HFF-Myc (cell line): ENCODE data around the gene RPTN.

Experiments
- DNase-seq: peaks from one replicate; pipeline ENCODE4 v3.0.0-alpha.2; 2011; ENCODE audit warnings: low read depth; ENCODE audit errors: extremely low read depth
- H3K4me3 ChIP-seq: replicated peaks from 2 replicates; pipeline ENCODE4 v1.5.1; 2011; ENCODE audit warnings: low read depth, mild to moderate bottlenecking, control low read depth, low read length
- TF ChIP-seq, protein P1 (sequence below): IDR thresholded peaks from 2 replicates; pipeline ENCODE4 v1.5.1; 2012; ENCODE audit warnings: mild to moderate bottlenecking, low read depth, low read length, control low read depth; ENCODE audit errors: missing control alignments

RPTN gene

DNA sequence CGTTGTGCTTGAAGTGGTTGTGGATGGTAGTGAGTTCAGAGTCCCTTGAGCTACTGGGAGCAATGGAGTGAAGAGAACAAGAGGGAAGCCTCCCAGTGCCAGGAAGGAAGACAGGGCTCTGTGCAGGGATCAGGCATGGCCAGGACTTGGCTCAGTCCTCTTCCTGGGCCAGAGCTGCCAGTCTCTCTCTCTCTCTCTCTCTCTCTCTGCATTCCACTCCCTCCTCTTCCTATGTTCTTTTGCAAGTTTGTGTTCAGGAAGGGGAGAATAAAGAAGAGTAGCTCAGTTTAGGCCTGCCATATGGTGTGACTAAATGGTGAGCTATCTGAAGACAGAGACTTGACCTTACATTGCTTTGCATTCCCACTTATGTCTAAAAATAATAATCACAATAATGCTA, 20.5 kb upstream of the RPTN start:
- TF ChIP-seq, protein P1, sequence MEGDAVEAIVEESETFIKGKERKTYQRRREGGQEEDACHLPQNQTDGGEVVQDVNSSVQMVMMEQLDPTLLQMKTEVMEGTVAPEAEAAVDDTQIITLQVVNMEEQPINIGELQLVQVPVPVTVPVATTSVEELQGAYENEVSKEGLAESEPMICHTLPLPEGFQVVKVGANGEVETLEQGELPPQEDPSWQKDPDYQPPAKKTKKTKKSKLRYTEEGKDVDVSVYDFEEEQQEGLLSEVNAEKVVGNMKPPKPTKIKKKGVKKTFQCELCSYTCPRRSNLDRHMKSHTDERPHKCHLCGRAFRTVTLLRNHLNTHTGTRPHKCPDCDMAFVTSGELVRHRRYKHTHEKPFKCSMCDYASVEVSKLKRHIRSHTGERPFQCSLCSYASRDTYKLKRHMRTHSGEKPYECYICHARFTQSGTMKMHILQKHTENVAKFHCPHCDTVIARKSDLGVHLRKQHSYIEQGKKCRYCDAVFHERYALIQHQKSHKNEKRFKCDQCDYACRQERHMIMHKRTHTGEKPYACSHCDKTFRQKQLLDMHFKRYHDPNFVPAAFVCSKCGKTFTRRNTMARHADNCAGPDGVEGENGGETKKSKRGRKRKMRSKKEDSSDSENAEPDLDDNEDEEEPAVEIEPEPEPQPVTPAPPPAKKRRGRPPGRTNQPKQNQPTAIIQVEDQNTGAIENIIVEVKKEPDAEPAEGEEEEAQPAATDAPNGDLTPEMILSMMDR = no peak

DNA sequence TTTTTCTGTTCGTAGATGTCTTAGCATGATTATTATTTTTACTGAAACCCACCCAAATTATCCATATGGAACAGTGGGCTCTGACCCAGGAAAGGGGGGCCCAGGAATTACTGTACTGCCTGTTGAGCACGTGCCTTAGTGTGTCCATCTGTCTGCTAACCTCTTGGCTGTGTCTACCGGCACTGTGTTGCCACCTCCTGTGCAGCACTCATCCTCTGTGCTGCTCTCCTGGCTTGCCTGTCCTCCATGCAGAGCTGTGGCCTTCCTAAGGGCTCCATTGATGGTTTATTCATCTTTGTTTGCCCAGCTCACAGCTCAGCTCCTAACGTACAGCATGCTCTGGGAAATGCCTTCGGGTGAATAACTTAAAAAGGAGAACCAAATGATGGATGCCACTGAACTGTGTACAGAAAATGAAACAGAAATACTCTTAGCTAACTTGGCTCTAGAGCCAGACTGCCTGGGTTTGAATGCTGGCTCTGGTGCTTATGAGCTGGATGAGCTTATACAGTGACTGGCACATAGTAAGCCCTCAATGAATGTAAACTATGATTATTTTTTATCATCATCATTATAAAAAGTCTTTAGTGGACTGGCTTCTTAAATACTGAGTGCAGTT, 11.4 kb upstream of the RPTN start:
- no peak overlapping the region for H3K4me3 ChIP-seq
- TF ChIP-seq, protein P1 = no peak
- no peak for DNase-seq

More for the DNA sequence above, 20.5 kb upstream of the RPTN start:
- H3K4me3 ChIP-seq = no peak overlapping the region
- DNase-seq = no peak

DNA sequence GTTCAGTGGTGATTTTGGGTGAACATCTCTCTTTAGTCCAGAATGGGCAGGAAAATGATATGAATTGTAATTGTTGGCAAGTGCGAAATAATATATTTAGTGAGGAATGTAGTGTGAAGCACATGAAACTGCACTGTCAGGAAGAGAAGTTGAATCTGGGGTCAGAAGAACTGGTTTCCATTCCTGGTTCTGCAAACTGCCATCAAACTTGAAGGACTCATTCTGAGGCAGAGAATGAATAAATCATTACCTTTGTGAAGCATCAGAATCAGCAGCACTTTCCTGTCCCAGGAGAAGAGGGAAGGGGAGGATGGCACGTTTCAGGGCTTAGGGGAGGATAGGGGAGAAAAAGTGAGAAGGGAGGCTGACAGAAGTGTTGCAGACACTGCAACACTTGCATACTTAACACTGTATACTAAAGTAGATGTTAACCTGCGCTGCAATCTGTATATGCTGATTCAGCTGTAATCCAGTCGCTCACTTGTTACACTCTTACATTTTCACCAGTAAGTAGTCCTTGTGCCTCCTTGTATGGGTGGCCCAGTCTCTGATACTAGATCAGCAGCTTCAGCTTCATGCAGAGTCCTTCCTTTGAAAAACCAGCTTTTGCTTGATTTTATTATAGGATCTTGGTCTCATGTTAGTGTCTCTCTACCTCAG, 10.5 kb upstream of the RPTN start:
- TF ChIP-seq, protein P1 = no peak
- no peak for DNase-seq
- no peak overlapping the region for H3K4me3 ChIP-seq

DNA sequence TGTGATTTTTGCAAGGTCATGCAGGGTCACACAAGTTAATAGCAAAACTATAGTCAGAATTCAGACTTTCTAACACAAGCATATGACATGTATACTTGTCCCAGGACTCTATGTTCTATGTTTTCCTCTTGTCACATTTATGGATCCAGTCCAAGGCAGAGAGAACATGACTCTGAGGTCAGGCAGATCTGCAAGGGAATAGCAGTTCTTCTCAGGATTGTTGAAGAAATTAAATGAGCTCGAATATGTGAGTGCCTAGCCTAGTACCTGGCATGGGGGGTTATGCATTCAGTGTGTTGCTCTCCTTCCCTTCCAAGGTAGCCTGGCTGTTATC, 9.5 kb upstream of the RPTN start:
- DNase-seq = no peak
- H3K4me3 ChIP-seq = no peak overlapping the region
- TF ChIP-seq, protein P1 = no peak

DNA sequence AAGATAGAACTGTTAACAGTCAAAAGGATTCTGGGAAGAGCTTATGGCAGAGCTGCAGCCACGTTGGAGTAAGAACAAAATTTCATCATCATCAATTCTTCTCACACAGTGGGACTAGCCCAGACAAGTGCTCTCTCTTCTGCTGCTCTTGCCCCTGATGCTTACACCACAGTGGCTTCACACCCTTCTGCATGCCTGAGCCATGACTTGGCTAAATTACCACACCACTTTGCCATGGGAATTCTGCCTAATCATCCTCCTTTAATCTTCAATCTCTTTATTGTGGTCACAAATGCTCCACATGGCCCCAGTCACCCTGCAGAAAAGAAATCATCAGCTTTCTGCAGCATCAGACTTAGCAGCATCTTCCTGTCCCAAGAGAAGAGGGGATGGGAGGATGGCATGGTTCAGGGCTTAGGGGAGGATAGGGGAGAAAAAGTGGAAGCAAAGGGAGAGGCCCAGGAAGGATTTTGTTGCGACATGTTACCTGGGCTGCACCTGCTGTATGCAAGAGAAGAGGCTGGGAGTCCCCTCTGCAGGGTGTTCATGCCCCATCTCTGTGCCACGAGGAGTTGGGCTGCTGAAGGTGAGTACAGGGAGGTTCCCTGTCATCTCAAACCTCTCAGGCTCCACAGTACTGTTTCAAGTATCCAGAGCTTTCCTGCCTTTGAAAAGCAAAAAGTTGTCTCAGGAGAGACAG, 9.0 kb upstream of the RPTN start:
- peak; percentile 54 for DNase-seq
- H3K4me3 ChIP-seq = no peak overlapping the region
- TF ChIP-seq, protein P1 = no peak

DNA sequence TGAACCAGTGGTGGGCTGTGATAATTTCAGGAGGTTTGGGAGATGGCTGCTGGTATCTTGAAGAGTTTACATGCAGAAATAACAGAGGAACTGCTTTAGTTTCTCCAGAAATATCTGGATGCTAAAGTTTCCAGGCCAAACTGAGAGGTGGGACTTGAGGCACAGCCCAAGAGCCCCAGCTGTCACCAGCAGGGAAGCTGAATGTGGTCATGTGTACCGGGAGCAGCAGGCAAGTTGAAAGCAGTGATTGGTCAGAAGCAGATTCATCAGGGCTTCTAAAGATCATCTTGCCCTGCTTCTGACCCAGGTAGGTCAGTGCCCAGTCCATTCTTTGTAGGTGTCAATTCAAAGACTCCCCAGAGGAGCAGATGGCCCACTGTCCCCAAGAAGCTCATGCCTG, 7.9 kb upstream of the RPTN start:
- DNase-seq = no peak

More for the DNA sequence above, 7.9 kb upstream of the RPTN start:
- no peak overlapping the region for H3K4me3 ChIP-seq
- TF ChIP-seq, protein P1 = no peak
